GM19463 (cell line): ENCODE results near the gene WTAP.
"Not testable (repeated sequence)": the region's sequence is repeated elsewhere in the genome, so short reads cannot be mapped to it uniquely, and the experiment has no call there.

ENCODE experiments used
- ATAC-seq: cut with Tn5 transposase; IDR thresholded peaks from one replicate; pipeline ENCODE4 v1.9.1; 2021; ENCODE audit warnings: mild to moderate bottlenecking, moderate library complexity; ENCODE audit not compliant: unreplicated experiment

WTAP gene

DNA sequence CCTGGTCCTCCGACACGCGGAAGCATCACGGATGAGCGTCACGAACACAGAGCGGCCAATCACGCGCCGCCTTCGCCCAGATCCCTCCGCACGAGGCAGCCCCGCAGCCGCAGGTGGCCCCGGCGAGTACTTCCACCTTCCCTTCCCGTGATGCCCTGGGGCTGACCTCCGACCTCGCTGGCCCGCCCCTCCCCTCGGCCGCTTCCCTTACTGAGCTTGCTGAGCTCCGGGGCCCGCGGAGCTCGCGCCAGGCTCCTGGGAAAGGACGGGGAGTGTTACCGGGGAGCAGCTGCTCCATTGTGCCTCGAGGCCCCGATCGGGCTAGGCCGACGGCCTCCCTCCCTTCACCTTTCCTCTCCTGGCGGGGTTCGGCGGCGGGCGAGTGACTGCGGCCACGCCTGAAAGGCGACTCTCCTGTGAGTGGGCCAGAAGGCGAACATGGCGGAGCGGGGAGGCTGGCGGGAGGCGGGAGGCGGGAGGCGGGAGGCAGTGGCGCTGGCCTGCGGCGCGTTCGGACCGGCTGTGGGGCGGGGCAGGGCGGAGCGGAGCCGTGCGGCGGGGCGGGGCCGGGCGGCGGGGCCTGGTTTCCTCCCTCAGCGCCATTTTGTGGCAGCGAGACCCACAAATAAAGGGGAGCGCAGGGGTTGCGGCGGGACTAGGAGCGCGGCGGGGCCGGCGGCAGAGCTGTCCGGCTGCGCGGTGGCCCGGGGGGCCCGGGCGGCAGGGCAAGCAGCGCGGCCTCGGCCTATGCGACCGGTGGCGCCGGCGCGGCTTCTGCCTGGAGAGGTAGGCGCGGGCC lies at the start of gene WTAP:
TSS of gene WTAP (plus strand) at position 589 of the 799 bp plus-strand sequence. CDS start 8,760 bp downstream, outside the sequence.
- peak; percentile 70 for ATAC-seq

DNA sequence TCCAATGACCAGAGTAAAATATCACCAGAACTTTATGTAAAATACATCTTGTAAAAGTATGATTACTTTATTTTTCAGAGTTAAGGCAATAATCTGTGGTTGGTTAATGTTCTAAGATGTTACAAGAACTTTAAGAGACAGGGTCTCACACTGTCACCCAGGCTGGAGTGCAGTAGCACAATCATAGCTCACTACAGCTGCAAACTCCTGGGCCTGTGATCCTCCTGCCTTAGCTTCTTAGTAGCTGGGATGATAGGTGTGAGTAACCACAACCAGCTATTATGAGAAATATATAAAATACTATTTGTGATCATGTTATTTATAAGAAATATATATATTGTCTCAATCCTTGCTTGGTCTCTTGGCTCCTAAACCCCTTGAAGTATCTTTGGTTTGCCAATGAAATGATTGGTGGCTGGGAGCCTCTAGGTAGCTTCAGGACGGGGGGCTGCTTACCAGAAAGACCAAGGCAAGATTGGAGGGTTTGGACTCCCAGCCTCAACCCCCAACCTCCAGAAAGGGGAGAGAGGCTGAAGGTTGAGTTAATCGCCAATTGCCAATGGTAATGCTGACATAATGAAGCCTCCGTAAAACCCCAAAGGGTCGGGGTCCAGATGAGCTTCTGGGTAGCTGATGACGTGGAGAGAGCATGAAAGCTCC lies 49.7 kb upstream of the WTAP start:
- no peak for ATAC-seq

DNA sequence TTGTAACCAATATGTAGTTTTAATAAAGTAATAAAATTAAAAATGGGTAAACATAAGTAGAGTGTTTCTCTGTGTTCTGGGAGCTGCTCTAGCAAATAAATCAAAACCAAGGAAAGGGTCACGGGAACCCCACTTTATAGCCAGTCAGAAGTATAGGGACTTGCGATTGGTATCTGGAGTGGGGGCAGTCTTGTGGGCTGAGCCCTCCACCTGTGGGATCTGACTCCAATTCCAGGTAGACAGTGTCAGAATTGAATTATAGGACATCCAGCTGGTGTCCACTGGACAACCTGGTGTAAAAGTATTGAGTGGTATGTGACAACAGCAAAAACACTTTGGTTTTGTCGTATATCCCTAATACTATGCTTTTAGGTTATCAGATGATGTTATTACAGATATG lies 48.7 kb upstream of the WTAP start:
- no peak for ATAC-seq

DNA sequence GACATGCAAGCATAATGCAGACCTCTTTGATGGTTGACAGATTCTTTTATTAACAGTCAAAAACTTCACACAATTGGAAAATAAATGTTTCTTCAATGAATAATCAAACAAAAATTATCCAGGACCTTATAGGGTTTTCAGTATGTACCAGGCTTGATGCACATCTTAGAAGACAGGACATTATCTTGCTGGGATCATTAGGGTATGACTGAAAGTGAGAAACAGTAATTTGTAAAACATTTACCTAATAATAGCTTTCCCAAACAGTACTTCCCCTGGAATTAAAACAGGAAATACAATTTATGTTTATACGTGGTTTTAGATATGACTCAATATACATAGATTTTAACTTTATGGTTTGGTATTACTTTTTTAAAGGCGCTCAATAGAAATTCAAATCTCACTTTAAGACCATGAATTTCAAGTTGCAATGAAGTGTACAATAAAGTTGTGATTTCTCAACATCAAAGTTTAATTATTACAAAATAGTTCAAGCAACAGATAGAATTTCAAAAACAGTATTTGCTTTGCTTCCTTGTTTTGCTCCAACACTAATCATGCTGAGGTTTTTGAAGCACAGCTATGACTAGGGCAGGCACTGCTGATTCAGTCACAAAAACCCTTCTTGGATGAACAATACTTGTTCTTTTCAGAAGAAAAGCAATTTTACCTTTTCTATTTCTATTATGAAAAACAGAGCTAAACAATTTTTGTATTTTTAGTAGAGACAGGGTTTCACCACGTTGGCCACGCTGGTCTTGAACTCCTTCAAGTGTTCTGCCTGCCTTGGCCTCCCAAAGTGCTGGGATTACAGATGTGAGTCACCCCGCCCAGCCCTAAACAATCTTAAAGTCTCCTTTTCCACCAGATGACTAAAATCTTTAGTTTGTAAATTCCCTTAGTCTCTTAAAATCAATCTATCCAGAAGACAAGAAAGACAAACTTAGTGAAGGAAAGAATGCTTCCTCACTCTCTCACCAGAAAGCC lies 47.9 kb upstream of the WTAP start:
- ATAC-seq = peak; percentile 61

DNA sequence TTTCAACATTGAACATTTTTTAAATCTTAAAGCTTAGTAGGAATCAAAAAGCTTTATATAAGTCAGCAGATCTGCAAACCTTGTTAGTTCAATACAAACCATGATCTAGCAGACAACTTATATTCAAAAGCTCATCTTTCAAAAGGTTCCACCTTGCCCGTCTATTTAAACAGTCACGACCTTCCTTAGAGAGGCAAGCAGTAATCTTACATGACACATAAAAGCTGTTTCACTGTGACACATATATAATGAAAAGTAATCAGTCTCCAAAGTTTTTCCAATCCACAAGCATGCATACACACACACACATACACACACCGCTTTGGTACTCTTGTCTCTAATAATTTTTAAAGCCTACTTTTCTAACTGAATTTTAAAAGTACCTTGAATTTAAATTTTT lies 47.2 kb upstream of the WTAP start:
- no peak for ATAC-seq

DNA sequence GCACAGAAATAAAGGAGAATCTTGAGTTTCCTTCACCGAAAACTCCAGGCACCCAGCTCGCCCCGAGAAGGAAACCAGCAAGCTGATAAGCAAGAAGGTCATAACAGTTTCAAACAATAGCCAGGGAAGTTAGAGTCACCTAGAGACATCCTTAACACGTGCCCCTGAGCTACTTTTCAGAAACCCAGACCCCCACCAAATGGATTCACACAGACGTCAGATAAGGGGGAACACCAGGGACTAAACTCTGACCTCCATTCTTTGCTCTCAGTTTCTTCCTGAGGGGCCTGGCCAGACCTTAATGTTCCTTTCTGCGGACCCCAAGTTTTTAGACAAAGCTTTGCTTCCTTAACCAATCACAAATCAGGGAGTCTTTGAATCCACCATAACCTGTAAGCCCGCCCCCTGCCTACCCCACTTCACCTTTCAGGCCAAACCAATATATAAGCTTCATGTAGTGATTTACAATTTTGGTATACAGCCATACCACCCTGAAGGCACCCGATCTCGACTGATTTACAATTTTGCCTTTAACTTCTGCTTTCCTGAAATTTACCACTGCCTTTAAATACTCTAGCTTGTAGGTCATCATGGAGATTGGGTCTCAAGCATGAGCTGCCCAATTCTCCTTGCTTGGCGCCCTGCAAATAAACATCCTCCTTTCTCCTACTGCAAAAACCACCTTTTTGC lies 46.0 kb upstream of the WTAP start:
- ATAC-seq = no peak

DNA sequence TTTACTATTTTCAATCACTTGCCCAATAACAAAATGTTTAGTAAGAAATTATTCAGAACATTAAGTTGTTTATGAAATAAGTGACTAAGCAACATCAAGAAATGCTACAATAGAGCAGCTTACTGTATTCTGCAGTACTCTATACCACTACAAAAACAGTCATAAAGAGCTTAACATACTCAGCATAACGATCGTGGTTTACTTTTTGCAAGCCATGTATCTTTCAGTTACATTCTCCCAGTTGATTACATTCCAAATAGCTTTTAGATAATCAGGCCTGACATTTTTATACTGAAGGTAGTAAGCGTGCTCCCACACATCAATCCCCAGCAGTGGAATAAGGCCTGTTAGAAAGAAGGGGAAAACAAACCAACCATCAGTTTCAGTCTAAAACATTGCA lies 45.0 kb upstream of the WTAP start:
- ATAC-seq = no peak

DNA sequence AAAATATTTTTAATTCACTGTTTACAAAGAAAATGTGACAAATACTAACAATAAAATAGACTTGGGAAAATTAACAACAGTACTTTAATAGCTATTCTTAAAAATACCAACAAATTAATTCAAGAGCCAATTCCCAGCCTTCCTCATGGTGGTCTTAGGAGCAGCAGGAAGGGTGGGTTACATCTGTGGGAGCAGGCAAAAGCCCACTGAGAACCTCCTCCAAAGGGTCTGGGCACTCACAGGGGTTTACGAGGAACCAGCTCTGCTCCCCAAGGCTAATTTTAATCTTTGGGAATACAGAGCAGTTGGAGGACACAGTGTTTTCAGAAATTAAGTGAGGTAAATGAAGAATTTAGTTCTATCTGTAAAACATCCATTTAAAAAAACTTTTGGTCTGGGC lies 44.5 kb upstream of the WTAP start:
- no peak for ATAC-seq

DNA sequence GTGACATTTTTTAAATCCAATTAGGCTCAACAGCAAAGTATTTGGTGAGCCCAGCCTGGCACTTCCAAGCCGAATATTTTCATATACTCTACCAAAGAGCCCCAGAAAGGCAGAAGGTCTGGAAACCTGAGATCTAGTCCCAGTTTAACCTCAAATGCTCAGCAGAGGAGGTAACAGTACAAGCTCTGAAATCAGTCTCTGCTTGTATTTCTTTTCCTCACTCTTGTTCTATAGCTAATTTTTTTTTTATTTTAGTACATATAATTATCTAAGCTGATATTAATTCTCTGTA lies 43.3 kb upstream of the WTAP start:
- ATAC-seq = no peak

DNA sequence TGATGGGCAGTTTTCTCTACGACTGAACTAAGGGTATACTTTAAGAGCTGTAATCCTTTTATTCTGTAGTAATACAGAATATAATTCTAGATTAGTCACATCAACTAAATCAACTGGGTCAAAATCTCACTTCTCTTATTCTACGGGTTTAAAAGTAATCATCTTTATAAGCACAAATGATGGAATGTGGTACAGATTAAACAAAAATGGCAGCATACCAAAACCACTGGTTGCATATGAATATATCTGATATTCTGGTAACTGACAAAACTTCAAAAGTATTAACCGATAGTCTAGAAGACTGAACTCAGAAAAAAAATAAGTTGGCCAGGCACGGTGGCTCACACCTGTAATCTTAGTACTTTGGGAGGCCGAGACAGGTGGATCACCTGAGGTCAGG lies 41.3 kb upstream of the WTAP start:
- ATAC-seq = no peak

DNA sequence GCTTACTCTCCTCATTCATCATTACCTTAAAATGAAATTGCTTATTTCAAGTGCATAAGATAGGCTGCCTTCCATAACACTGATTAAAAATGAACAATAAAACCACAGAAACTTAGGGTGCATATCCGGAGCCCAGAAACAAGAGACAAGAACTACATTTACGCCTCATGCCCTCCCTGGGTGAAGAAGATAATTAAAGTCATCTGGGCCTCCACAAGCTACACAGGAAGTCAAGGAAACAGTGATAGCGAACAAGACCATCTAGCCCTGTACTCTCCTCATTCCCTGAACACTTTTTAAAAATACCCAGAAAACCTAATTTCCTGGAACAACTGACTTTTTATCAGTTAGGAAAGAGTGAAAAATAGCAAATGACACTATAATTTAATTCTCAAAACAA lies 40.6 kb upstream of the WTAP start:
- ATAC-seq = no peak

DNA sequence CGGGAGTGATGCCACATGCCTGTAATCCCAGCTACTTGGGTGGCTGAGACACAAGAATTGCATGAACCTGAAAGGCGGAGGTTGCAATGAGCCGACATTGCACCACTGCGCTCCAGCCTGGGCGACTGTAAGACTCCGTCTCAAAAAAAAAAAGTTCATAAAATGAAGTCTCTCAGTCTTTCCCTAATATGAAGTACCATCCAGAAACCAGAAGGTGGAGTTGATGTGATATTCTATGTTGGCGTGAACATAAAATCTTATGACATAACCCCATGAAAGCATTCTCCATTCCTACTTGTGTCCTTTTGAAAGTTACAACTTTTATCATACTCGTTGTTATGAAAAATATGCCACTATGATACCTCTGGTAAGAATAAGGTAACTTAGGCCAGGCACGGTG lies 40.0 kb upstream of the WTAP start:
- ATAC-seq = no peak

DNA sequence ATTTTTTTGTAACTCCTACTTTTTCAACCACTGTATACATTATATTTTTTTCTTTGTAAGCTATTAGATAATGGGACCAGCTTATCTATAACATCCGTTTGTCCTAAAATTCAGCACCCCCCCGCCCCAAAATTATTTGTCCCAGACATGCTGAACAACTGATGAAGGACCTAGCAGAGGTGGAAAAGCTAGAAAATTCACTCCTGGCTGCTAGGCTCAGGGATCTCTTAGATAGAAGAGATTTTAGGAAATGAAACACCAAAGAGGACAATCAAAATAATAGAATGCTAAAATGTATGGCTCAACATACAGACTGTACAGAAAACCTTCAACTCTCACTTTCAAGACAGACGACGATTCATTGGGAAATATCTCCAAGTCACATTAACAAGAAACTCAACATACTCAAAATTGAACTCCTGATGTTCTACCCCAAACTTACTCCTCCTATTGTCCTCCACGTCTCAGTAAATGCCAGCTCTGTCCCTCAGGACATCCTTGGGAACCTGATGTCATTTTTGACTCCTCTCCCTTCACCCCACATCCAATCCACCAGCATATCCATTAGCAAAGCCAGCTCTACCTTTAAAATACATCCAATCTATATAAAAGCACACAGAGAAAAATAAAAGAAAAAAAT lies 38.9 kb upstream of the WTAP start:
- ATAC-seq = no peak

DNA sequence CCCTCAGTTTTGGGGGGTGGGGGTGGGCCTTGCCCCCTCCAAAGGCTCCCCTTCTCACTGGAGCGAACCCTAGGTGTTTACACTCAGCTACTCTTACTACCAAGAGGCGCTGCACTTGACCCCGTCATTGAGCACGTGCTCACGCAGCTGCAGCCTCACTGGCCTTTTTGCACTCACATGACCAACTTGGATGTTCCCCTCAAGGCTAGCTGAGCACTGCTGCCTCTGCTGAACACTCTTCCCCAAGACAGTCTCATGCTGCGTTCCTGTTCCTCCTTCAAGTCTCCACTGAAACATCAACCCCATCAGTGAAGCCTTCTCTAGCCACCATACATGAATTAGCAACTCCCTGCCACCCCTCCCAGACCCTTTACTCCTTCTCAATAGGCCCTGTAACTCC lies 38.3 kb upstream of the WTAP start:
- no peak for ATAC-seq

DNA sequence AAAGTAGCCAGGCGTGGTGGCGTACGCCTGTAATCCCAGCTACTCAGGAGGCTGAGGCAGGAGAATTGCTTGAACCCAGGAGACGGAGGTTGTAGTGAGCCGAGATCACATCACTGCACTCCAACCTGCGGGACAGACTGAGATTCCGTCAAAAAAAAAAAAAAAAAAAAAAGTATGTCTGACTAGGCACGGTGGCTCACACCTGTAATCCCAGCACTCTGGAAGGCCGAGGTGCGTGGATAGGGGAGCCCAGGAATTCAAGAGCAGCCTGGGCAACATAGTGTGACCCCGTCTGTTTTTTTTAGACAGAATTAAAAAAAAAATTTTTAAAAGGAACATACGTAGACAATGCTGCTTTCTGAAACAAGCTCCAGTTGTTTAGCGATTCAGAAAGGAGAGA lies 37.2 kb upstream of the WTAP start:
- ATAC-seq = not testable (repeated sequence)

DNA sequence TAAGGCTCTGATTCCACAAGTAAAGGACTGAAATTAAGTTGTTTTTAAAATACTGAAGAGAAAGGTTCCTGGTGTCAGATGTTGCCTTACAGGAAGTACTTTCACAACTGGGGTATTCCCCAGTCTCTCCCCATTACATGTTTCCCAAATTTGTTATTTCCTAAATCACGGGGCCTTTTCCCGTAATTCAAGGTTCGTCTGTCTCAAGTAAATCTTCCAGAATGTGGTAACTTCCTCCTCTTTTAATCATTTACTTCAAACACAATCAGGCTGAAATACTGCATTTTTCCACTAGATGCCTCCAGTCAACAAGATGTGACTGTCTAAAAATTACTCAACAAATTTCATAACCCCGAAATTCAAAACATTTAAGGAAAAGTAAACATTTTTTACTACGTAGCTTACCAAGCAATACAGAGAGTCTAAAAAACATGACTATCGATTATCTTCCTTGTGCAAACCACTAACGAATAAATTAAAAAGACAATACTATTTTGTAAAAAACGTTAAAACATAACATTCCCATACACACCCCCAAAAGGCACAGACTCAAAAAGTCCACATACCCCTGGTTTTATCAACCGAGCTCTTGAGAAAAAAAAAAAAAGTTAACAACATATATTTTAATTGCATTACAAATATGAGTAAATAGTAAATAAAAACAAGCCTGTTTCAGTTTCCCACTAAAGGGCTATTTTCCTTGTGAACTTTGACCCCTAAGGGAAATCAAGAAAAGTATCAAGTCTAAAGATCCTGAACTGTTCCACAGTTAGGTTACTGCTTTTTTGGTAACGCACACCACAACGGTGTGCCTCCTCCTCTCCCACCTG lies 36.0 kb upstream of the WTAP start:
- no peak for ATAC-seq

DNA sequence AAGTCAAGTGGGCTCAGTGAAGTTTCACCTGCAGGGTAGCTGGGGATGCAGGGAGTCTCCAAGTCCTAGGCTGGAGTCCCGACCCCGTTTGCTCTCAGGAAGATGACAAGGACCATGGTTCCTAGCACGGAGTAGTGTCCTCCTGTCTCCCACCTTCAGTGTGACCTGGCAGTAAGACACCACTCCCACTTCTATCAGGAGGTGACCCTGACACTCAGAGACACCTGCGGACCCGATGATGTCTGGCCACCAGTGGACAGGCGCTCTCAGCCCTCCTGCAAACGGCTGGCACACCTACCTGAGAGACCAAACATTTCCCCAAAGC lies 35.4 kb upstream of the WTAP start:
- no peak for ATAC-seq

DNA sequence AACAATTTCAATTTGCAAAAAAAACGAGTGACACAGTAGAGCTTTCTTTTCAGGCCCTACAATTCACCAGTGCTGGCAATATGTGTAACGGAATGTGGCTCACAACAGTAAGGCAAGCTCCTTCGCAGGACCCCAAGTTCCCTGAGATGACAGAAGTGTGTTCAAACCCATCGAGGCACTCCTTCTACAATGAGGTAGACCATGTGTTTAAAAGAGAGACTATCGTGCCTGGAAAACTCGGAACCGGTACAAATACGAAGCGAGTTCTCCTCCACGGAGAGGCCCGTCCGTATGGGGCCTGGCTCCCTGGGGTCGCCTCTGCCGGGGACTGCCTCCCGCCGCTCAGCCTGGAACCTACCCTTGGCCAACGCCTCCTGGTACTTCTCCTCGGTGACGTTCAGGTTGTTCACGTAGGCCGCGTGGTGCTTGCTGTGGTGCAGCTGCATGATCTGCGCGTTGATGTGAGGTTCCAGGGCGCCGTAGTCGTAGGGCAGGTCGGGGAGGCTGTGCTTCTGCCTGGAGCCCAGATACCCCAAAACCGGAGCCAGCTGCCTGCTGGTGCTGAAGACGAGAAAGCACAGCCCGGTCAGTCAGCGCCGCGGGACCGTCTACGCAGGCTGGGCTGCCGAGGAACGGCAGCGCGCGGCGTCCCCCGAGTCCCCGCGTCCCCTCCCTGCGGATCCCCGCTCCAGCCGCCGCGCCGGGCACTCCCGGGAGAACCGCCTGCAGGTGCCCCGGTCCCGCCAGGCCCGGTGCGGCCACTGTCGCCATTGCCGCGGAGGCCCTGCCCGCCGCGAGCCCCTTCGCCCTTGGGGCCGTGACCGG lies 34.8 kb upstream of the WTAP start:
- ATAC-seq = peak; percentile 24
